HL-60 (cell line): ENCODE data around the gene GLIS1.

ENCODE experiments used
- GABPA ChIP-seq: IDR thresholded peaks from 2 replicates; pipeline ENCODE4 v1.6.1; 2012; ENCODE audit warnings: low read depth
- POLR2AphosphoS5 ChIP-seq: IDR thresholded peaks from 2 replicates; pipeline ENCODE4 v1.6.1; 2012; ENCODE audit warnings: low read depth
- TF ChIP-seq, protein P1 (sequence below): IDR thresholded peaks from one replicate; pipeline ENCODE4 v1.5.1; 2011; ENCODE audit warnings: low read length, control low read depth, inconsistent platforms; ENCODE audit not compliant: insufficient read depth

GRCh38 chr1:53636621-53637171, 102.3 kb downstream of the GLIS1 start:
- TF ChIP-seq, protein P1, sequence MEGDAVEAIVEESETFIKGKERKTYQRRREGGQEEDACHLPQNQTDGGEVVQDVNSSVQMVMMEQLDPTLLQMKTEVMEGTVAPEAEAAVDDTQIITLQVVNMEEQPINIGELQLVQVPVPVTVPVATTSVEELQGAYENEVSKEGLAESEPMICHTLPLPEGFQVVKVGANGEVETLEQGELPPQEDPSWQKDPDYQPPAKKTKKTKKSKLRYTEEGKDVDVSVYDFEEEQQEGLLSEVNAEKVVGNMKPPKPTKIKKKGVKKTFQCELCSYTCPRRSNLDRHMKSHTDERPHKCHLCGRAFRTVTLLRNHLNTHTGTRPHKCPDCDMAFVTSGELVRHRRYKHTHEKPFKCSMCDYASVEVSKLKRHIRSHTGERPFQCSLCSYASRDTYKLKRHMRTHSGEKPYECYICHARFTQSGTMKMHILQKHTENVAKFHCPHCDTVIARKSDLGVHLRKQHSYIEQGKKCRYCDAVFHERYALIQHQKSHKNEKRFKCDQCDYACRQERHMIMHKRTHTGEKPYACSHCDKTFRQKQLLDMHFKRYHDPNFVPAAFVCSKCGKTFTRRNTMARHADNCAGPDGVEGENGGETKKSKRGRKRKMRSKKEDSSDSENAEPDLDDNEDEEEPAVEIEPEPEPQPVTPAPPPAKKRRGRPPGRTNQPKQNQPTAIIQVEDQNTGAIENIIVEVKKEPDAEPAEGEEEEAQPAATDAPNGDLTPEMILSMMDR, result no peak
- TF ChIP-seq POLR2AphosphoS5, result no peak
- no peak for TF ChIP-seq GABPA
